ENCODE data around the gene EIF1AD. TPM values are rescaled to one million over a fixed set of nuclear protein-coding genes. Genes with fewer than 3 reads are reported as not detected.

The EIF1AD gene
- total RNA-seq, 4 donors from 2014 or later, result 15.1 to 66.0 (median 23.7) TPM

GRCh38 chr11:65967329-65967934 is 34.5 kb downstream of the EIF1AD start:
- peaks cover 6 to 15% (median 12%) of the 10 kb centered on the region in 4 donors for H3K4me1 ChIP-seq
- peaks cover 0 to 78% (median 0%) of the 10 kb centered on the region in 3 donors for H3K36me3 ChIP-seq

GRCh38 chr11:65965986-65966762 is 35.8 kb downstream of the EIF1AD start:
- Histone ChIP-seq H3K27me3 (no peaks in the 10 kb centered on the region), H3K9me3 (no peaks in the 10 kb centered on the region), H3K4me1 (peaks cover 6 to 17% (median 15%) of the 10 kb centered on the region in 4 donors), H3K27ac (no peak overlapping the region), H3K4me3 (no peak overlapping the region), H3K36me3 (peaks cover 0 to 70% (median 0%) of the 10 kb centered on the region in 3 donors)
- DNase-seq, result no peak
- TF ChIP-seq POLR2A (IDR thresholded peaks at IDR 0.05), result no peak
- TF ChIP-seq CTCF (IDR thresholded peaks at IDR 0.05), result no peak

More at GRCh38 chr11:65967329-65967934, 34.5 kb downstream of the EIF1AD start:
- Histone ChIP-seq H3K9me3 (no peaks in the 10 kb centered on the region), H3K4me3 (no peak overlapping the region), H3K27ac (no peak overlapping the region), H3K27me3 (no peaks in the 10 kb centered on the region)
- TF ChIP-seq POLR2A (IDR thresholded peaks at IDR 0.05), result no peak
- TF ChIP-seq CTCF (IDR thresholded peaks at IDR 0.05), result no peak
- DNase-seq, result no peak

GRCh38 chr11:65964906-65965305 is 37.1 kb downstream of the EIF1AD start:
- Histone ChIP-seq H3K4me1 (peaks cover 6 to 20% (median 15%) of the 10 kb centered on the region in 4 donors), H3K9me3 (no peaks in the 10 kb centered on the region), H3K4me3 (no peak overlapping the region), H3K36me3 (peaks cover 0 to 63% (median 0%) of the 10 kb centered on the region in 3 donors), H3K27me3 (no peaks in the 10 kb centered on the region), H3K27ac (no peak overlapping the region)
- no peak for TF ChIP-seq POLR2A (IDR thresholded peaks at IDR 0.05)
- TF ChIP-seq CTCF (IDR thresholded peaks at IDR 0.05), result no peak
- no peak for DNase-seq

- H3K4me1 ChIP-seq, result peaks cover 6 to 20% (median 16%) of the 10 kb centered on the region in 4 donors
- peak overlapping the region; percentile 77 to 100 (median 96) for H3K4me3 ChIP-seq
- no peaks in the 10 kb centered on the region for H3K27me3 ChIP-seq
- H3K36me3 ChIP-seq, result peaks cover 0 to 36% (median 0%) of the 10 kb centered on the region in 3 donors
- TF ChIP-seq CTCF (IDR thresholded peaks at IDR 0.05) (no peak), POLR2A (IDR thresholded peaks at IDR 0.05) (no peak)
- H3K9me3 ChIP-seq, result no peaks in the 10 kb centered on the region
- peak overlapping the region; percentile 83 to 96 (median 92) for H3K27ac ChIP-seq
- no peak for DNase-seq
Measured at GRCh38 chr11:65962141-65962564, 39.8 kb downstream of the EIF1AD start.

GRCh38 chr11:65961267-65962140 is 40.5 kb downstream of the EIF1AD start, which contains the start of gene SART1:
Gene SART1 (plus strand): TSS chr11:65961734. CDS start chr11:65961781, 47 bp downstream.
- TF ChIP-seq POLR2A (IDR thresholded peaks at IDR 0.05), result peak; percentile 60 to 68
- peak in 1 of 6 experiments; percentile 18 for TF ChIP-seq CTCF (IDR thresholded peaks at IDR 0.05)
- H3K4me3 ChIP-seq, result peak within 1 kb of the TSS; percentile 77 to 100 (median 96)

More at GRCh38 chr11:65961267-65962140, 40.5 kb downstream of the EIF1AD start, which contains the start of gene SART1:
- Histone ChIP-seq H3K4me1 (peaks cover 6 to 20% (median 18%) of the 10 kb centered on the region in 4 donors), H3K27ac (peak within 1 kb of the TSS; percentile 83 to 96 (median 92)), H3K27me3 (no peaks in the 10 kb centered on the region), H3K36me3 (peaks cover 0 to 29% (median 0%) of the 10 kb centered on the region in 3 donors), H3K9me3 (no peaks in the 10 kb centered on the region)
- DNase-seq, result peak; percentile 95 to 99 (median 98)

Data from Peyer's patch (tissue), 4 donors.